GM18909 (cell line): ENCODE data around the gene PLAGL1.
A peak's percentile ranks its signal among the peaks of the same experiment; 100 is the strongest.
"Not testable (repeated sequence)": the region's sequence is repeated elsewhere in the genome, so short reads cannot be mapped to it uniquely, and the experiment has no call there.

ENCODE experiments used
- ATAC-seq: cut with Tn5 transposase; IDR thresholded peaks from one replicate; pipeline ENCODE4 v1.9.1; 2021; ENCODE audit warnings: mild to moderate bottlenecking; ENCODE audit not compliant: unreplicated experiment, poor library complexity

The PLAGL1 gene

GRCh38 chr6:143941852-143942627, 66.0 kb downstream of the PLAGL1 start:
- peak; percentile 60 for ATAC-seq

GRCh38 chr6:143940011-143940597, 68.0 kb downstream of the PLAGL1 start:
- ATAC-seq: peak; percentile 99

- no peak for ATAC-seq
These were observed 68.7 kb downstream of the PLAGL1 start for GRCh38 chr6:143939364-143939763.

GRCh38 chr6:143937668-143937970, 70.4 kb downstream of the PLAGL1 start:
- ATAC-seq: no peak

GRCh38 chr6:143936778-143937667, 71.0 kb downstream of the PLAGL1 start:
- ATAC-seq: no peak

GRCh38 chr6:143936347-143936746, 71.7 kb downstream of the PLAGL1 start:
- ATAC-seq: no peak

- no peak for ATAC-seq
These were observed 73.2 kb downstream of the PLAGL1 start for GRCh38 chr6:143934867-143935266.

GRCh38 chr6:143934331-143934730, 73.7 kb downstream of the PLAGL1 start:
- no peak for ATAC-seq

GRCh38 chr6:143929975-143930374, 78.1 kb downstream of the PLAGL1 start:
- no peak for ATAC-seq

- no peak for ATAC-seq
These were observed 79.2 kb downstream of the PLAGL1 start for GRCh38 chr6:143928853-143929252.

- not testable (repeated sequence) for ATAC-seq
These were observed 91.0 kb downstream of the PLAGL1 start for GRCh38 chr6:143917026-143917425.

- no peak for ATAC-seq
These were observed 95.4 kb downstream of the PLAGL1 start for GRCh38 chr6:143912671-143913070.

- ATAC-seq: no peak
These were observed 97.0 kb downstream of the PLAGL1 start for GRCh38 chr6:143911028-143911427.

- ATAC-seq: no peak
These were observed 105.2 kb downstream of the PLAGL1 start for GRCh38 chr6:143902827-143903226.

GRCh38 chr6:143901885-143902750, 105.9 kb downstream of the PLAGL1 start:
- ATAC-seq: peak; percentile 96

GRCh38 chr6:143900358-143900757, 107.7 kb downstream of the PLAGL1 start:
- ATAC-seq: no peak

GRCh38 chr6:143896126-143896860, 111.8 kb downstream of the PLAGL1 start:
- no peak for ATAC-seq

- no peak for ATAC-seq
These were observed 113.4 kb downstream of the PLAGL1 start for GRCh38 chr6:143894655-143895054.
